Uterus (tissue), 4 donors: ENCODE results near the gene COL25A1. TPM values are rescaled to one million over a fixed set of nuclear protein-coding genes. Genes with fewer than 3 reads are reported as not detected.

ENCODE experiments used
- DNase-seq, 2 donors: peaks; one replicate each; pipeline ENCODE4 v3.0.0-alpha.2; 2019 to 2020
- H3K27ac ChIP-seq, 2 donors: fragments of 200-600 bp; sonication (generic); 1 replicate in 1 of 2; 2 replicates in 1 of 2; pipeline ENCODE4 v1.5.1; 2016 to 2018
- H3K27me3 ChIP-seq, 2 donors: fragments of 200-600 bp; sonication (generic); one replicate each; pipeline ENCODE4 v1.5.1; 2018 to 2019; ENCODE audit warnings: control low read depth in 1 of 2
- H3K36me3 ChIP-seq, 2 donors: fragments of 200-600 bp; sonication (generic); one replicate each; pipeline ENCODE4 v1.5.1; 2019; ENCODE audit warnings: control low read depth in 1 of 2
- H3K4me1 ChIP-seq, 2 donors: fragments of 200-600 bp; sonication (generic); one replicate each; pipeline ENCODE4 v1.5.1; 2018 to 2019; ENCODE audit warnings: control low read depth in 1 of 2
- H3K4me3 ChIP-seq, 2 donors: fragments of 200-600 bp; sonication (generic); 1 replicate in 1 of 2; 2 replicates in 1 of 2; pipeline ENCODE4 v1.5.1; 2018 to 2019; ENCODE audit warnings: mild to moderate bottlenecking in 1 of 2
- H3K9me3 ChIP-seq, 2 donors: fragments of 200-600 bp; sonication (generic); one replicate each; pipeline ENCODE4 v1.5.1; 2019; ENCODE audit warnings: control low read depth in 1 of 2
- POLR2A ChIP-seq, 2 donors: fragments of 450-650 bp; IDR thresholded peaks; one replicate each; pipeline ENCODE4 v1.6.1; 2016; ENCODE audit warnings: antibody characterized with exemption in 2 of 2, mild to moderate bottlenecking in 1 of 2, moderate library complexity in 1 of 2
- intact Hi-C: fragments of 100-400 bp; cut with DNase I; formaldehyde crosslinking; loops from one replicate; pipeline ENCODE4 v1.15.1; 2023; ENCODE audit warnings: low total_unique reads
- total RNA-seq, 4 donors: library from RNA; depleted of rRNA in 3 of 4; stranded (reverse); fragments of >200 nt in 3 of 4; gene quantifications; one replicate each; pipeline versions ENCODE4 v1.1.0 to v1.2.4, GENCODE V29; 2014 to 2023
- TF ChIP-seq, protein P1 (sequence below), 4 experiments: fragments of 200-600 bp in 2 of 4; fragments of 450-650 bp in 2 of 4; sonication (generic) in 2 of 4; IDR thresholded peaks; one replicate each; pipeline ENCODE4 v1.5.1; 2016 to 2019; ENCODE audit warnings: antibody characterized with exemption in 4 of 4, mild to moderate bottlenecking in 2 of 4, moderate library complexity in 1 of 4
- donor health status: DM: yes; HTN: yes; CAD: no.

Gene COL25A1
- total RNA-seq, 4 donors from 2014 or later: 0.26 to 41.1 (median 1.8) TPM; not detected in 1

- Histone ChIP-seq H3K36me3 (no peaks in the 10 kb centered on the region), H3K27me3 (no peaks in the 10 kb centered on the region), H3K4me3 (no peak overlapping the region), H3K4me1 (no peaks in the 10 kb centered on the region), H3K9me3 (no peaks in the 10 kb centered on the region), H3K27ac (no peak overlapping the region)
- intact Hi-C loops: no loop called here
- no peak for TF ChIP-seq POLR2A (IDR thresholded peaks at IDR 0.05)
- DNase-seq: no peak
Observed at GRCh38 chr4:108887034-108887433, 415.4 kb downstream of the COL25A1 start.

DNA sequence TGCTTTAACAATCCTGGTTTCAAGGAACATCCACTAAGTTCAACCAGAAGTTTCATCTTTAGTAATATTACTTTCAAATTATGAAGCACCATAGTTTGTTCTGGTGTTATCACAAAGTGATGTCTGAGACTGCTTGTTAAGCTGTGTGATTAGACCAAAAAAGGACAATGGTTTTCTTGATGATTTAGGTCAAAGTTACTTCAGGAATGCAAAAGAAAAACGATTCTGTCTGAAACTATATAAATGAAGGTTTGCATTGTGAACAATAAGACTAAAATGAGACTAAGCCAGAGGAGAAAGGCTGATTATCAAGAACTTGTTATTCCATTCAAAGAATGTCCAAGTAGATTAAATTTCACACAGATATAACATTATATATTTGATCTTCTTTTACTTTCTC, 417.2 kb downstream of the COL25A1 start:
- no peak for DNase-seq
- intact Hi-C loops: no loop called here
- Histone ChIP-seq H3K36me3 (no peaks in the 10 kb centered on the region), H3K4me1 (no peaks in the 10 kb centered on the region), H3K4me3 (no peak overlapping the region), H3K27me3 (no peaks in the 10 kb centered on the region), H3K27ac (no peak overlapping the region), H3K9me3 (no peaks in the 10 kb centered on the region)
- TF ChIP-seq, protein P1, sequence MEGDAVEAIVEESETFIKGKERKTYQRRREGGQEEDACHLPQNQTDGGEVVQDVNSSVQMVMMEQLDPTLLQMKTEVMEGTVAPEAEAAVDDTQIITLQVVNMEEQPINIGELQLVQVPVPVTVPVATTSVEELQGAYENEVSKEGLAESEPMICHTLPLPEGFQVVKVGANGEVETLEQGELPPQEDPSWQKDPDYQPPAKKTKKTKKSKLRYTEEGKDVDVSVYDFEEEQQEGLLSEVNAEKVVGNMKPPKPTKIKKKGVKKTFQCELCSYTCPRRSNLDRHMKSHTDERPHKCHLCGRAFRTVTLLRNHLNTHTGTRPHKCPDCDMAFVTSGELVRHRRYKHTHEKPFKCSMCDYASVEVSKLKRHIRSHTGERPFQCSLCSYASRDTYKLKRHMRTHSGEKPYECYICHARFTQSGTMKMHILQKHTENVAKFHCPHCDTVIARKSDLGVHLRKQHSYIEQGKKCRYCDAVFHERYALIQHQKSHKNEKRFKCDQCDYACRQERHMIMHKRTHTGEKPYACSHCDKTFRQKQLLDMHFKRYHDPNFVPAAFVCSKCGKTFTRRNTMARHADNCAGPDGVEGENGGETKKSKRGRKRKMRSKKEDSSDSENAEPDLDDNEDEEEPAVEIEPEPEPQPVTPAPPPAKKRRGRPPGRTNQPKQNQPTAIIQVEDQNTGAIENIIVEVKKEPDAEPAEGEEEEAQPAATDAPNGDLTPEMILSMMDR (IDR thresholded peaks at IDR 0.05): no peak
- TF ChIP-seq POLR2A (IDR thresholded peaks at IDR 0.05): no peak

GRCh38 chr4:108884596-108884995, 417.9 kb downstream of the COL25A1 start:
- intact Hi-C loops: no loop called here
- no peaks in the 10 kb centered on the region for H3K27me3 ChIP-seq
- DNase-seq: no peak
- H3K4me3 ChIP-seq: no peak overlapping the region
- no peaks in the 10 kb centered on the region for H3K36me3 ChIP-seq
- no peak overlapping the region for H3K27ac ChIP-seq
- H3K9me3 ChIP-seq: no peaks in the 10 kb centered on the region
- no peaks in the 10 kb centered on the region for H3K4me1 ChIP-seq
- TF ChIP-seq, protein P1 (IDR thresholded peaks at IDR 0.05): no peak
- no peak for TF ChIP-seq POLR2A (IDR thresholded peaks at IDR 0.05)

DNA sequence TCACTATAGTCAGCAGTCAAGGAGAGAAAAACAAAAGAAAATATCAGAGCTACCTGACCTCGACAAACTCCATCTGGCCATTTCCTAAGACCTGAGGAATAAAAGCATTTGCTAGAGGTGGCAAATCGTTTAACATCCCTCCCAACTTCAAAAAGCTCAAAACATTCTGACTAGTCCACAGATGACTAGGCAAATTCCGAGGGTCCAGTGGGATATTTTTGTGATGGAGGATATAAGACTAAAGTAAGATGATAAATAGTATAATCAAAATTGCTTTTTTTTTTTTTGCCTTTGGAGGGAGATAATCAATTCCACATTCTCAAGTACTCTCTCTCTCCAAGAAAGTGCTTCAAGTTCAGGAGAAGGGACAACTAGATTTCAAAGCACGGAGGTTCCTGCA, 420.5 kb downstream of the COL25A1 start:
- H3K4me3 ChIP-seq: no peak overlapping the region
- H3K4me1 ChIP-seq: no peaks in the 10 kb centered on the region
- intact Hi-C loops: no loop called here
- no peaks in the 10 kb centered on the region for H3K9me3 ChIP-seq
- TF ChIP-seq, protein P1 (IDR thresholded peaks at IDR 0.05): no peak
- TF ChIP-seq POLR2A (IDR thresholded peaks at IDR 0.05): no peak
- no peak overlapping the region for H3K27ac ChIP-seq
- no peaks in the 10 kb centered on the region for H3K36me3 ChIP-seq
- no peaks in the 10 kb centered on the region for H3K27me3 ChIP-seq
- DNase-seq: no peak

DNA sequence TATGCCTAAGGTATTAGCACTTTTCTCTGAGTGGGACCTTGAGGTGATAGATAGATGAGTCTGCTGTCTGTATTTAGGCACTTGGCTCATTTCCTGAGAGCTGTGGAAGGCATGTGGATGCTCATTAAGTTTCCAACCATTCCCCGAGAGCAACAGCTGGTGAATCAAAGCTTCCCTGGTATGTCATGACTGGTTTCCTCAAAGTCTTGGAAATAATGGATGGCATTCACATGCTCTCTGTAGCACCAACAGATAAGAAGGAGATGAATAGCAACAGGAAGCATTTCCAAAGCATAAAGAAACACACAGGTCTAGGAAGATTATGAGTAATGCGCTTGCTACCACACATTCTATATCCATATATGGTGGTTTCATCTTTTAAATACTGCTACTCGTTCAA, 421.3 kb downstream of the COL25A1 start:
- Histone ChIP-seq H3K4me1 (no peaks in the 10 kb centered on the region), H3K27ac (no peak overlapping the region), H3K4me3 (no peak overlapping the region), H3K9me3 (no peaks in the 10 kb centered on the region), H3K27me3 (no peaks in the 10 kb centered on the region), H3K36me3 (no peaks in the 10 kb centered on the region)
- no peak for DNase-seq
- no peak for TF ChIP-seq POLR2A (IDR thresholded peaks at IDR 0.05)
- TF ChIP-seq, protein P1 (IDR thresholded peaks at IDR 0.05): no peak
- intact Hi-C loops: no loop called here

DNA sequence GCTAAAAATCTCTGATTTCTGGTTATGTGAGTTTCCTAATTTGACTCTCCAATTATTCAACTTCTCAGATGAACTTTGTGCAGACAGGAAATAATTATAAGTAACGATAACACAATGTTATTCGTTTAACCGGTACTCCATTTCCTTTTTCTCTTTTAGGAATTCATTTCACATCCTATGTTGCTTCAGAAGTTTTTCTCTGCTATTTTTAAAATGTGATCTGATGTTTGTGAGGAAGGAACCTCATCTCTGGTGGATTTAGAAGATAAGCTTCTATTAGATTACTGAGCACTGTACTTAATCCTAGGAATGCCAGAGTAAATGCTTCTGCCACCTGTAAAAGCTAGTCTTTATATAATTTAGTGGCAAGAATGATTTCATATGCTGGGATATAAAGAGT, 423.7 kb downstream of the COL25A1 start:
- H3K36me3 ChIP-seq: no peaks in the 10 kb centered on the region

More for the DNA sequence above, 423.7 kb downstream of the COL25A1 start:
- intact Hi-C loops: no loop called here
- DNase-seq: no peak
- Histone ChIP-seq H3K9me3 (no peaks in the 10 kb centered on the region), H3K4me1 (no peaks in the 10 kb centered on the region), H3K27ac (no peak overlapping the region), H3K4me3 (no peak overlapping the region), H3K27me3 (no peaks in the 10 kb centered on the region)
- TF ChIP-seq, protein P1 (IDR thresholded peaks at IDR 0.05): no peak
- no peak for TF ChIP-seq POLR2A (IDR thresholded peaks at IDR 0.05)
